Upper lobe of right lung (tissue), 1 donor: ENCODE data around the gene TUFT1. TPM values are rescaled to one million over a fixed set of nuclear protein-coding genes. Genes with fewer than 3 reads are reported as not detected.

ENCODE experiments used
- ATAC-seq: fragments of 200-7000 bp; cut with Tn5 transposase; one replicate; pipeline ENCODE4 v1.9.1; 2020; ENCODE audit warnings: mild to moderate bottlenecking, moderate library complexity
- DNase-seq: peaks from one replicate; pipeline ENCODE4 v3.0.0-alpha.2; 2020
- H3K27ac ChIP-seq: fragments of 200-600 bp; one replicate; pipeline ENCODE4 v1.8.0; 2022
- H3K27me3 ChIP-seq: fragments of 200-600 bp; one replicate; pipeline ENCODE4 v1.8.0; 2022; ENCODE audit warnings: mild to moderate bottlenecking
- H3K36me3 ChIP-seq: fragments of 200-600 bp; one replicate; pipeline ENCODE4 v1.8.0; 2022
- H3K4me1 ChIP-seq: fragments of 200-600 bp; one replicate; pipeline ENCODE4 v1.8.0; 2022
- H3K4me3 ChIP-seq: fragments of 200-600 bp; one replicate; pipeline ENCODE4 v1.8.0; 2022; ENCODE audit warnings: mild to moderate bottlenecking
- H3K9me3 ChIP-seq: fragments of 200-600 bp; one replicate; pipeline ENCODE4 v1.8.0; 2022
- CTCF ChIP-seq: fragments of 200-600 bp; IDR thresholded peaks from one replicate; pipeline ENCODE4 v1.8.0; 2022; ENCODE audit warnings: antibody characterized with exemption
- intact Hi-C: fragments of 100-400 bp; cut with DNase I; formaldehyde crosslinking; loops from one replicate; pipeline ENCODE4 v1.11.0; 2022
- total RNA-seq: library from RNA; stranded (reverse); fragmentation: NEBNext Ultra II Directional; extraction: Animal tissue kit (Norgen Biotek cat#: 25700); gene quantifications from one replicate; pipeline ENCODE4 v1.2.1, GENCODE V29; 2021
- donor health status: DM: no; HTN: yes; CAD: no; lungs with severe emphysema.

The TUFT1 gene
- total RNA-seq, 1 donor from 2014 or later: 13.3 TPM

DNA sequence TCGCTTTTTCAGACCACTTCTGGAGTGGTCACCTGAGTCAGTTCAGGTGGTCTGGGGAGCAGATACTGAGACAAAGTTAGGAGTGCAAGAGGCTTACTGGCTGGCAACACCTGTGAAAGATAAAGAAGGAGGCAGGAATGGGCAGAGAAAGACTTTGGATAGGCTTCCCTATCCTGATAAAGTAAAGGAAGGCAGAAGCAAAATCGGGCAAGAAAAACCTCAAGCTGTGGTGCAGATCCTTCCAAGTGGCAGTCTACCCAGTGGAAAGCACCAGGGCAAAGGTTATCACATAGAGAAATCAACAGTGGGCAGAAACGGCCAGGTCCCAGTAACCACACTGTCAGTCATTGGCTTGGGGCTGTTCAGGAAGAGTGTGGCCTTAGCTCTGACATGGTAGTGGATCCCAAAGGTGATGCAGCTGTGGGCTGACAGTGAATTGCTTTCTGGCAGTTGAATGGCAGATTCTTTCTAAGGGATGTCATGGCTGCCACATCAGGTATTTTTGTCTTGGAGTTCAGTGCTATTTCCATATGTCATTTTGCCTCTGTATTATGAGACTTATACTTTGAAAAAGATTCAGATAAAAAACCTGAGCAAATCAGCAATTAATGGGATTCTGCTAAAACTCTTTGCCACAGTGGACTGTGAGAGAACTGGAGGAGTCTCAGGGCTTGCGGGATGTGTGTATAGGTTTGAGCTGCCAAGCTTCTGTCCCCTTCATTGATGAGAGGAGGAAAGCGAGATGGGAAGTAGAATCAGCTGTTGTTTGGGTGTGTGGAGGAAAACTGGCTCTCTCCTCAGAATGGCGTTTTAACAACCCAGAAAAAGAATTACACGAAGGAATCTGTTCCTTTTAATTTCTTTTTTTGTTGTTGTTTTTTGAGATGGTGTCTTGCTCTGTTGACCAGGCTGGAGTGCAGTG lies 37.0 kb upstream of the TUFT1 start:
- TF ChIP-seq CTCF: no peak
- H3K36me3 ChIP-seq: no peaks in the 10 kb centered on the region
- no peaks in the 10 kb centered on the region for H3K9me3 ChIP-seq
- H3K27me3 ChIP-seq: no peaks in the 10 kb centered on the region
- ATAC-seq: peak; percentile 36
- DNase-seq: no peak
- no peak overlapping the region for H3K4me3 ChIP-seq
- no peak overlapping the region for H3K27ac ChIP-seq
- intact Hi-C loops: no loop called here
- no peaks in the 10 kb centered on the region for H3K4me1 ChIP-seq

GRCh38 chr1:151504252-151504651 lies 35.9 kb upstream of the TUFT1 start:
- Histone ChIP-seq H3K4me3 (no peak overlapping the region), H3K27ac (no peak overlapping the region), H3K36me3 (no peaks in the 10 kb centered on the region), H3K9me3 (no peaks in the 10 kb centered on the region), H3K27me3 (no peaks in the 10 kb centered on the region), H3K4me1 (no peaks in the 10 kb centered on the region)
- intact Hi-C loops: no loop called here
- TF ChIP-seq CTCF: no peak
- no peak for ATAC-seq
- DNase-seq: no peak

- Histone ChIP-seq H3K9me3 (no peaks in the 10 kb centered on the region), H3K4me3 (no peak overlapping the region), H3K4me1 (no peaks in the 10 kb centered on the region), H3K36me3 (no peaks in the 10 kb centered on the region), H3K27me3 (no peaks in the 10 kb centered on the region), H3K27ac (no peak overlapping the region)
- intact Hi-C loops: no loop called here
- no peak for DNase-seq
- no peak for TF ChIP-seq CTCF
- ATAC-seq: no peak
Measured at GRCh38 chr1:151504759-151505158, 35.4 kb upstream of the TUFT1 start.

DNA sequence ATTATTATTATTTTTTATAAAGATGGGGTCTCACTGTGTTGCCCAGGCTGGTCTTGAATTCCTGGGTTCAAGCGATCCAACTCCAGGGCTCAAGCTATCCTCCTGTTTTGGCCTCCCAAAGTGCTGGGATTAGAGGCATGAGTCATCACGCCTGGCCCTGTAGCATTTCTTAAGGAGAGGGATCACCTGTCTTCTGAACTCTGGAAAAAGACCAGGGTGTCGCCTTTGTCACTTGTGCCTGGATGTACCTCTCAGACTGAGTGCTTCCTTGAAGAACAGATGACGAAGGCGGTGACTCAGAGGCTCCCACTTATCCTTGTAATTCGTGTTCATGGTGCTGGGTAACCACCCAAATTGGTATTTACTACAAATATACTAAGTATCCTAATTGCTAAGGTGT lies 31.3 kb upstream of the TUFT1 start:
- Histone ChIP-seq H3K36me3 (no peaks in the 10 kb centered on the region), H3K27ac (no peak overlapping the region), H3K27me3 (no peaks in the 10 kb centered on the region), H3K9me3 (no peaks in the 10 kb centered on the region), H3K4me3 (no peak overlapping the region), H3K4me1 (peaks cover 17% of the 10 kb centered on the region)
- DNase-seq (no peak), ATAC-seq (peak; percentile 1)
- no peak for TF ChIP-seq CTCF
- intact Hi-C loops: no loop called here

- no peak for TF ChIP-seq CTCF
- no peak overlapping the region for H3K27ac ChIP-seq
Measured at GRCh38 chr1:151509350-151510019, 30.6 kb upstream of the TUFT1 start.

More at GRCh38 chr1:151509350-151510019, 30.6 kb upstream of the TUFT1 start:
- no peak for DNase-seq
- Histone ChIP-seq H3K4me3 (no peak overlapping the region), H3K27me3 (no peaks in the 10 kb centered on the region), H3K36me3 (no peaks in the 10 kb centered on the region), H3K9me3 (no peaks in the 10 kb centered on the region), H3K4me1 (peaks cover 17% of the 10 kb centered on the region)
- ATAC-seq: no peak
- intact Hi-C loops: no loop called here
